ENCODE measurements around the gene TNNI3K. TPM values are rescaled to one million over a fixed set of nuclear protein-coding genes. Genes with fewer than 3 reads are reported as not detected.

The TNNI3K gene
- polyA plus RNA-seq, 1 donor from 2014 or later, result 3.5 TPM

DNA sequence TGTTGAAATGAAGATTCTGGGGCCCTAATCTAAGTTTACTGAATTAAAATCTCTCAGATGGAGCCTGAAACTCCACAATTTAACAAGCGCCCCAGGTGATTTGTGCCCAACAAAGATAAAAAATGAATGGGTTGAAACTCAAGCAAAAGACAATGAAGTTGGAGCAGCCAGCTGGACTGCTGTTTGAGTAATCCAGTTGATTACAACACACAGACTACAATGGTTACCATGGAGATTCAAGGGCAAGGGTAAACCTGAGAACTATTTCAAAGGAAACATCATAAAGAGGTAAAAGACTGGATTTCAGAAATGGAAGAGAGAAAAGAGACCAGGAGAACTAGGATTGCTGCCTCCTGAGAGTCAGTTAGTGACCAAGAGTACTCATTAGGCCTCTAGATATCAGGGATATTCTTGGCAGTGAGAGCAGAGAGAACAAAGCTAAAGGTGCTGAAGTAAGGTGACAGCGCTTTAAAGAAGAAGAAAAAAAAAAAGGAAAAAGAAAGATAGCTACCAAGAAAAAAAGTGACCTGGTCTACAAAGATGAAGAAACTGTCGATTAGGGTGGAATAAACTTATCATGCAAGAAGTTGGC is 232.7 kb downstream of the TNNI3K start:
- H3K27ac ChIP-seq (ENCODE audit: low read length), result peak overlapping the region; percentile 41
- TF ChIP-seq EP300 (conservative IDR thresholded peaks at IDR 0.05; ENCODE audit: poor library complexity, severe bottlenecking), result no peak
- TF ChIP-seq RAD21 (conservative IDR thresholded peaks at IDR 0.05), result no peak
- no peak for TF ChIP-seq EZH2 (IDR thresholded peaks at IDR 0.05; ENCODE audit: borderline replicate concordance, insufficient read depth, low read length, poor library complexity, severe bottlenecking)
- TF ChIP-seq TAF1 (IDR thresholded peaks at IDR 0.05; ENCODE audit: low read depth), result no peak
- no peak for TF ChIP-seq POLR2AphosphoS5 (IDR thresholded peaks at IDR 0.05)
- no peak for TF ChIP-seq REST (IDR thresholded peaks at IDR 0.05; ENCODE audit: borderline replicate concordance)
- no peak for TF ChIP-seq CTCF (IDR thresholded peaks at IDR 0.05; ENCODE audit: poor library complexity, severe bottlenecking)
- TF ChIP-seq MXI1 (conservative IDR thresholded peaks at IDR 0.05; ENCODE audit: poor library complexity, severe bottlenecking), result no peak
- no peak for TF ChIP-seq SMC3 (conservative IDR thresholded peaks at IDR 0.05; ENCODE audit: poor library complexity)
- no peaks in the 10 kb centered on the region for H3K9me3 ChIP-seq (ENCODE audit: low read length)
- no peak overlapping the region for H2AFZ ChIP-seq (ENCODE audit: low read depth, low read length)
- H3K9me2 ChIP-seq (ENCODE audit: insufficient read depth, low read length), result no peaks in the 10 kb centered on the region
- H4K20me1 ChIP-seq (ENCODE audit: insufficient read depth), result no peaks in the 10 kb centered on the region
- no peaks in the 10 kb centered on the region for H3K27me3 ChIP-seq (ENCODE audit: insufficient read depth, low read depth, low read length)
- no peaks in the 10 kb centered on the region for H3F3A ChIP-seq (ENCODE audit: insufficient read depth, low read length, poor library complexity, severe bottlenecking)
- H3K4me3 ChIP-seq (ENCODE audit: low read length), result no peak overlapping the region
- H3K36me3 ChIP-seq (ENCODE audit: insufficient read depth, low read length), result no peaks in the 10 kb centered on the region
- no peaks in the 10 kb centered on the region for H3K79me2 ChIP-seq (replicated peaks; ENCODE audit: insufficient read depth, low read length)
- H3K4me2 ChIP-seq (ENCODE audit: low read length), result no peak overlapping the region
- no peak overlapping the region for H3K9ac ChIP-seq (ENCODE audit: low read length)

DNA sequence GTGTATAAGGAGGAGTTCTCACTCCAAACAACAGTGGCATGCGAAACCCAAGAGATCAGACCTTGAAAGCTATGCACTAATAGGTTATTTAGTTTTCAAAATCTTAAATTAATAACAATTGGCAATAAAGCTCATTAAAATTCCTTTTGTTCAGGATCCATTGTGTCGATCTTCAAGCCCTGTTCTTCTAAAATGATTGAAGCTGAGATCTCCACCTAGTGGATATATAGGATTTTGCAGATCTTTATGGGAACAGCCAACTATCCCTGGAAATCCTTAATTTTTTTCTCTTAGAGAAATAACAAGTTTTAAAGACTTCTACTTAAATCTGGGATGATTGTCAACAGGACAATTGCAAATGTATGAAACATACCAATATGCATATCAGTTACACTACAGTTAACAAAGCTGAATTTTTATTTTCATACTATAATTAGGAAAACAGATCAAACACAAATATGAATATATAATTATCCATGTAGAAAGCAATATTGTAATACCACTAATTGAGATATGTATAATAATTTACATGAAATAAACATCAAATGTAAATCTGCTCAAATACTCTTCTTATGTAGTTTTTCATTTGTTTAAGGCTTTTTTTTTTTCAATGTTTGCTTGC is 233.9 kb downstream of the TNNI3K start:
- Histone ChIP-seq H4K20me1 (ENCODE audit: insufficient read depth) (no peaks in the 10 kb centered on the region), H3K9ac (ENCODE audit: low read length) (no peak overlapping the region), H3K4me3 (ENCODE audit: low read length) (no peak overlapping the region), H3K27ac (ENCODE audit: low read length) (peak overlapping the region; percentile 41), H3K27me3 (ENCODE audit: insufficient read depth, low read depth, low read length) (no peaks in the 10 kb centered on the region), H3K9me3 (ENCODE audit: low read length) (no peaks in the 10 kb centered on the region), H3K36me3 (ENCODE audit: insufficient read depth, low read length) (no peaks in the 10 kb centered on the region), H3K79me2 (replicated peaks; ENCODE audit: insufficient read depth, low read length) (no peaks in the 10 kb centered on the region), H3K4me2 (ENCODE audit: low read length) (no peak overlapping the region), H2AFZ (ENCODE audit: low read depth, low read length) (peak overlapping the region; percentile 5), H3K9me2 (ENCODE audit: insufficient read depth, low read length) (no peaks in the 10 kb centered on the region), H3F3A (ENCODE audit: insufficient read depth, low read length, poor library complexity, severe bottlenecking) (no peaks in the 10 kb centered on the region)
- TF ChIP-seq MXI1 (conservative IDR thresholded peaks at IDR 0.05; ENCODE audit: poor library complexity, severe bottlenecking), result no peak
- peak; percentile 88 for TF ChIP-seq RAD21 (conservative IDR thresholded peaks at IDR 0.05)
- peak; percentile 85 for TF ChIP-seq CTCF (IDR thresholded peaks at IDR 0.05; ENCODE audit: poor library complexity, severe bottlenecking)
- TF ChIP-seq SMC3 (conservative IDR thresholded peaks at IDR 0.05; ENCODE audit: poor library complexity), result peak; percentile 83
- TF ChIP-seq POLR2AphosphoS5 (IDR thresholded peaks at IDR 0.05), result no peak
- no peak for TF ChIP-seq TAF1 (IDR thresholded peaks at IDR 0.05; ENCODE audit: low read depth)
- no peak for TF ChIP-seq EP300 (conservative IDR thresholded peaks at IDR 0.05; ENCODE audit: poor library complexity, severe bottlenecking)
- TF ChIP-seq REST (IDR thresholded peaks at IDR 0.05; ENCODE audit: borderline replicate concordance), result no peak
- TF ChIP-seq EZH2 (IDR thresholded peaks at IDR 0.05; ENCODE audit: borderline replicate concordance, insufficient read depth, low read length, poor library complexity, severe bottlenecking), result no peak

Measured in neural cell (in vitro differentiated cells).